OCI-LY7 (cell line): ENCODE results near the gene MSS51.

Experiments used
- EZH2phosphoT487 ChIP-seq: fragments of 200-600 bp; sonication (generic); IDR thresholded peaks from 2 replicates; pipeline ENCODE4 v1.6.1; 2018; ENCODE audit warnings: low read depth, borderline replicate concordance, mild to moderate bottlenecking, mixed run types, antibody characterized with exemption, low read length, moderate library complexity, mixed read lengths
- TF ChIP-seq, protein P1 (sequence below): fragments of 200-600 bp; sonication (generic); conservative IDR thresholded peaks from 2 replicates; pipeline ENCODE4 v1.5.1; 2014; ENCODE audit warnings: mild to moderate bottlenecking, antibody characterized with exemption, low read length, moderate library complexity, mixed read lengths

DNA sequence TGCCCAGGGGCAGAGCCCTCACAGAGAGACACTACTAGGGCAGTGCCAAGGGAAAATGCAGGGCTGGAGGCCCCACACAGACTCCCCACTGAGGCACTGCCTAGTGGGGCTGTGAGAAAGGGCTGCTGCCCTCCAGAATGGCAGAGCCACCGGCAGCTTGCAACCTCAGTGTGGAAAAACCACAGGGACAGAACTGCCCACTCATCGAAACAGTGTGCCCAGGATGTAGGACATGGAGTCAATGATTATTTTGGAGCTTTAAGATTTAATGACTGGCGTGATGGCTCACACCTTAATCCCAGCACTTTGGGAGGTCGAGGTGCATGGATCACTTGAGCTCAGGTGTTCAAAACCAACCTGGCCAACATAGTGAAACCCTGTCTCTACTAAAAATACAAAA is 27.5 kb upstream of the MSS51 start:
- TF ChIP-seq, protein P1, sequence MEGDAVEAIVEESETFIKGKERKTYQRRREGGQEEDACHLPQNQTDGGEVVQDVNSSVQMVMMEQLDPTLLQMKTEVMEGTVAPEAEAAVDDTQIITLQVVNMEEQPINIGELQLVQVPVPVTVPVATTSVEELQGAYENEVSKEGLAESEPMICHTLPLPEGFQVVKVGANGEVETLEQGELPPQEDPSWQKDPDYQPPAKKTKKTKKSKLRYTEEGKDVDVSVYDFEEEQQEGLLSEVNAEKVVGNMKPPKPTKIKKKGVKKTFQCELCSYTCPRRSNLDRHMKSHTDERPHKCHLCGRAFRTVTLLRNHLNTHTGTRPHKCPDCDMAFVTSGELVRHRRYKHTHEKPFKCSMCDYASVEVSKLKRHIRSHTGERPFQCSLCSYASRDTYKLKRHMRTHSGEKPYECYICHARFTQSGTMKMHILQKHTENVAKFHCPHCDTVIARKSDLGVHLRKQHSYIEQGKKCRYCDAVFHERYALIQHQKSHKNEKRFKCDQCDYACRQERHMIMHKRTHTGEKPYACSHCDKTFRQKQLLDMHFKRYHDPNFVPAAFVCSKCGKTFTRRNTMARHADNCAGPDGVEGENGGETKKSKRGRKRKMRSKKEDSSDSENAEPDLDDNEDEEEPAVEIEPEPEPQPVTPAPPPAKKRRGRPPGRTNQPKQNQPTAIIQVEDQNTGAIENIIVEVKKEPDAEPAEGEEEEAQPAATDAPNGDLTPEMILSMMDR: no peak
- no peak for TF ChIP-seq EZH2phosphoT487
